ENCODE data around the gene ZNF471.

Gene ZNF471

GRCh38 chr19:56507446-56508289 is at the start of gene ZNF471:
TSS of gene ZNF471 (plus strand) at chr19:56507855. CDS start at chr19:56511572, 3,717 bp downstream.
- peak; percentile 98 for DNase-seq

DNA sequence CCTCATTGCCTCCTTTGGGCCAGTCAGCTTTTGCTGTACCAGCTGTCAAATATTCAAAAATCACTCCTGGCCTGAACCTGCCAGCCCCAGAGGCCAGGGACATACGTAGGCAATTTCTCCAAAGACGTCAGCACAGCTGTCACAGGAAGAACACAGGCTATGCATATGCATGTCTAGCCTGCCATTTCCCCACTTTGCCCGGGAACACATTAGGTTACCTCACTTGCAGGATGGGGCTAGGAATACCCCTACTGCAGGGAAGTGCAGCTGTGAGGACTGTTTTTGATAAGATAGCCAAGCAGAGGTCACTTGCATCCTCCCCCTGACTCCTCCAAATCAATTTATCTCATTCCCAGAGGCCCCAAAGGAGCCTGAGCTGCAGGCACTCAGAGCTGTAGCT is 33.3 kb upstream of the ZNF471 start:
- no peak for DNase-seq

DNA sequence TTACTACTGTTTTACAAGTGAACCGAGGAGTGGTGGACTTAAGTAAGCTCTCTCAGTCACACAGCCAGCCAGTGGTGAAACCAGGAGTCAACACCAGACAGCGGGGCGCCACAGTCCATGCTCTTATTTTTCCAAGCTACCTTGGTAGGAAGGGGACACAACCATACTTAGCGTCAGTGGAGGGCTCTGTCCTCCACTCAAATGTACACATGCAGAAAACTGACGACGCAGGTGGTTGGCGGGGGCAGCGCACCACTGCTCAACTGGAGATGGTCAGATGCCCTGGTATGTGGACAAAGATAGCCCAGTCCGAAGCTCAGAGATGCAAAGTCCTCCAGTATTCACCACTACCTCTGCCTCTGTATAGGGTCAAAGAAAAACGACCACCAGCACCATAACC is 31.6 kb upstream of the ZNF471 start:
- no peak for DNase-seq

- DNase-seq = peak; percentile 49
Observed at GRCh38 chr19:56476651-56477428, 30.8 kb upstream of the ZNF471 start, which contains the start of gene ZNF667. TSS of gene ZNF667 (minus strand) at chr19:56477345. CDS start at chr19:56462370, 14,975 bp downstream.

DNA sequence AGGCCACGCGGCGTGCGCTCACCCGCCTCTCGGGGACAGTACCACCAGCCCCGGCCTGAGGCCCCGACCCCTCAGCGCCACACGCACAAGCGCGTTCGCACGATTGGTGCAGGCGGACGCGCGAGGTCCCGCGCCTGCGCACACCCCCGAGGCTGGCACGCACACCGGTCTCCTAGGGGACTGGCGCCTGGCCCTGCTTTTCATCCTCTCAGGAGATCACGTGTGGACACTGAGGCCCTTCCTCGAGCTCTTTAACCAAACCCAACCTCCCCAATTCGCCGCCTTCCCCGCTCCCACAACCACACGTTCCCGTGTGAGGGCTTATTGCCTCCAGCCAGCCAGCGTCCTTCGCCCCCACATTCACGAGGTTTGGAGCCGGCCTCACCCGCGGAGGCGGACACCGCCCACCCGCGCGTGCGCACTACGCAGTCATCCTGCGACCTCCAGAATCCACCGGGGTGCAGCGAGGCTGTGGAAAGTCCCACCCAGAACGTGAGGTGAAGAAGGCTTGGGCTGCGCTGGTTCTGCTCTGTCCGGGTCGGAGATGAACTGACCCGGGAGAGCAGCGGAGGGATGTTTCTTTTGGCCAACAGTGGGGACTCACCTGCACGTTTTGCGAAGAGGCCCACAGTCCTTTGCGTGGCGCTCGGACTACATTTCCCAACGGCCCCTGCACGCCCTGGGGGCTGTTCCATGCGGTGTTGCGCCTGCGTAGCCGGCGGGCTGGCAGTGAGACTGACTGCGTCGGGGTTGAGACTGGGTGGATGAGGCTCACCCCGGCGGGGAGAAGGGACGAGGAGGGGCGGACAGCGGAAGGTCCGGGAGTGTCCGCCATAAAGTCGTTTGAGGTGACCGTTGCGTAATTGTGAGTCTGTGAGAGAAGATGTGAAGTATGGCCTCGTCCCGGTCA is 30.0 kb upstream of the ZNF471 start:
- DNase-seq = peak; percentile 90

GRCh38 chr19:56491399-56491798 is 16.3 kb upstream of the ZNF471 start:
- no peak for DNase-seq

DNA sequence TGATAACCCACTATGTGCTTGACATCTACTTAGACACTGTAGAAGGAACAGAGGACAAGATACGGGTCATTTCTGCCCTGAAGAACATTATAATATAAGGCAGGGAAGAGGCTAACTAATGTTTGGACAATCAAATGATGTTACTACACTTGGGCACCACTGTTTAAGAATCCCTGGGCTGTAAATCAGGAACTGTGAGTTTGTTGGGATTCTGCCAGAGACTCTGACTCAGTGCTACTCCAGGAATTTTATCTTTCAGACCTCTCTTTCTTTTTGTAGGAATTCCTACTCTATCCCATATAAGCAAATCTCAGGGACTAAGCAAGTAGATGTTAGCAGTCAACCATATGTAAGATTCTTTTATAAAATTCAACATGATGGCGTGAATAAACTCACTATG is 3.1 kb upstream of the ZNF471 start:
- DNase-seq = peak; percentile 5

DNA sequence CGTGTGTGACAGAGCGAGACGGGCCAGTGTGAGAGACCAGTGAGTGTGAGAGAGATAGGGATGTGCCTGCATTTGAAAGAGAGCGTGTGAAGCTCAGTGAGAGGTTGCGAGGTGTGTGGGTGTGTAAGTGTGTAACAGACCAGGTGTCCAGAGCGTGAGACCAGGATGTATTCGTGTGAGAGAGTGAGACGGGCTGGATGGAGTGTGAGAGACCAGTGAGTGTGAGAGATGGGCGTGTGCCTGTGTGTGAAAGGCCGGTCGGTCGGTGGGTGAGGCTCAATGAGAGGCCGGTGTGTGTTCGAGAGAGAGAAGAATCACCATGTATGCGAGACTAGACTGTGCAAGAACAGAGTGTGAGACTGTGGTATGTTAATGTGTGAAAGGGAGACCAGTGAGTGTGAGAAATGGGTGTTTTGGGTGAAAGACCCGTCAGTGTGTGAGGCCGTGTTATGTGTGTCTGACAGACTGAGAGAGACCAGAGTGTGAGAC is 679 bp downstream of the ZNF471 start:
- DNase-seq = no peak

GRCh38 chr19:56525214-56525860 is 17.7 kb downstream of the ZNF471 start:
- DNase-seq = no peak

- DNase-seq = no peak
Observed at GRCh38 chr19:56537442-56537841, 29.8 kb downstream of the ZNF471 start.

- peak; percentile 88 for DNase-seq
Observed at GRCh38 chr19:56538254-56538760, 30.7 kb downstream of the ZNF471 start.

DNA sequence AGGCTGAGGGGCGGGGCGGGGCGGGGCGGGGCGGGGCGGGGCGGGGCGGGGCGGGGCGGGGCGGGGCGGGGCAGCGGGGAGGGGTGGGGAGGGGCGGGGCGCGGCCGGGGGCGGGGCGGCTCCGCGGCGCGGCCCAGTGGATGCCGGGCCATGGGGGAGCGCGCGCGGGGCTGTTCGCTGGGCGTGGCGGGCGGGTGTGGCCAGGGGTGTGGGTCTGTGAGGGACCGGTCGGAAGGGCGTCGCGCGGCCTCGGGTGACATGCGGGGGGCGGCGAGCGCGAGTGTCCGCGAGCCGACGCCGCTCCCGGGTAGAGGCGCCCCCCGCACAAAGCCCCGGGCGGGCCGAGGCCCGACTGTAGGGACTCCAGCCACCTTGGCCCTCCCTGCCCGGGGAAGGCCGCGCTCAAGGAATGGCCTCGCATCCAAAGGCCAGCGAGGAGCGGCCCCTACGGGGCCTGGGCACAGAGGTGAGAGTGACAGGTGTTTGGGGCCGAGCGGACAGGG is 31.2 kb downstream of the ZNF471 start, which contains the start of gene ZFP28:
Gene ZFP28 (plus strand): TSS at position 188 of the 503 bp plus-strand sequence. CDS start 71 bp downstream, at position 259.
- no peak for DNase-seq

GRCh38 chr19:56543776-56544175 is 36.1 kb downstream of the ZNF471 start:
- no peak for DNase-seq

- no peak for DNase-seq
Observed at GRCh38 chr19:56547535-56547934, 39.9 kb downstream of the ZNF471 start.

DNA sequence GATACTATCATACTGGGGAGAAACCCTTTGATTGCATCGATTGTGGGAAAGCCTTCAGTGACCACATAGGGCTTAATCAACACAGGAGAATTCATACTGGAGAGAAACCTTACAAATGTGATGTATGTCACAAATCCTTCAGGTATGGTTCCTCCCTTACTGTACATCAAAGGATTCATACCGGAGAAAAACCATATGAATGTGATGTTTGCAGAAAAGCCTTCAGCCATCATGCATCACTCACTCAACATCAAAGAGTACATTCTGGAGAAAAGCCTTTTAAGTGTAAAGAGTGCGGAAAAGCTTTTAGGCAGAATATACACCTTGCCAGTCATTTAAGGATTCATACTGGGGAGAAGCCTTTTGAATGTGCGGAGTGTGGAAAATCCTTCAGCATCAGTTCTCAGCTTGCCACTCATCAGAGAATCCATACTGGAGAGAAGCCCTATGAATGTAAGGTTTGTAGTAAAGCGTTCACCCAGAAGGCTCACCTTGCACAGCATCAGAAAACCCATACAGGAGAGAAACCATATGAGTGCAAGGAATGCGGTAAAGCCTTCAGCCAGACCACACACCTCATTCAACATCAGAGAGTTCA is 46.7 kb downstream of the ZNF471 start:
- DNase-seq = no peak

GRCh38 chr19:56562766-56563165 is 55.1 kb downstream of the ZNF471 start:
- DNase-seq = no peak

GRCh38 chr19:56566904-56567273 is 59.2 kb downstream of the ZNF471 start:
- DNase-seq = peak; percentile 33

DNA sequence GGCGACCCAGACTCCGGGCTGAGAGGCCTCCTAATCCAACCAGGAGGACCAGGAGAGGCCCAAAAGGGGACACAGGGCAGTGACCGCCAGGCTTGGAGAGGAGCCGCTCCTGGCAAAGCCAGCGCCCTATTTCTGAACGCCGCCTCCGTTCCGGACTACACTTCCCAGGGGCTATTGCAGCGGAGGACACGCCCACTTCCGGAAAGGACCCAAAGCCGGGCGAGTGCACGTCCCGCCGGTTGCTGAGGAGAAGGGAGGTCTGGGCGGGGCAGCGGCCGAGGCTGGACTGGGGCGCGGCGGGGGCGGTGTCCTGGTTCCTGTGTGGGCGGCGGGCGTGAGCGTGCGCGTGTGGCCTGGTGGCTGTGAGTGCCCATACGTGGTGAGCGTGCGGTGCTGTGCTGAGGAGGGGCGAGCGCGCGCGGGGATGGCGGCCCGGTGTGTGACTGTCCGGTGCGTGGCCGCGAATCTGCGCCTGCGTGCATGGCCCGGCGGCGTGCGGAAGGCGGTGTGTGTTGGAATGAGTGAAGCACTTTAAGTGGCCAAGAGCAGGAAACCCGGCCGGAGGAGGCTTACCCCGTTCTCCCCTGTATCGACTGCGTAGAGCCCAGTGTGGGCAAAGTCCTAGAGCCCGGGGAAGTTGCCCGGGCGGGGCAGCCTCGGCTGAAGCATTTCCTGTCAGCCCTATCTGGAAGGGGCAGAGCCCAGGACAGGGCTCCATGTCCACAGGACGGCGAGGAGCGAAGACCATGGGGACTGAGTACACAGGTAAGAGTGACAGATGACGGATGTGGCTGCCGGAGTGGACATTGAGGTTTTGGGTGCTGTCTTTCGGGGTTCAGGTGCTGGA is 59.8 kb downstream of the ZNF471 start, which contains the start of gene ZNF470:
Gene ZNF470 (plus strand): TSS at position 195 of the 847 bp plus-strand sequence. CDS start 2,844 bp downstream, outside the sequence.
- peak; percentile 90 for DNase-seq

GRCh38 chr19:56572589-56572988 is 64.9 kb downstream of the ZNF471 start:
- no peak for DNase-seq

GRCh38 chr19:56573914-56574313 is 66.3 kb downstream of the ZNF471 start:
- DNase-seq = no peak
